Measurements from ENCODE around the gene ERBB4. TPM values are rescaled to one million over a fixed set of nuclear protein-coding genes. Genes with fewer than 3 reads are reported as not detected.

ERBB4 gene
- polyA plus RNA-seq, 1 of the 3 experiments (the other 2 are of a cell fraction): 0.05 TPM

DNA sequence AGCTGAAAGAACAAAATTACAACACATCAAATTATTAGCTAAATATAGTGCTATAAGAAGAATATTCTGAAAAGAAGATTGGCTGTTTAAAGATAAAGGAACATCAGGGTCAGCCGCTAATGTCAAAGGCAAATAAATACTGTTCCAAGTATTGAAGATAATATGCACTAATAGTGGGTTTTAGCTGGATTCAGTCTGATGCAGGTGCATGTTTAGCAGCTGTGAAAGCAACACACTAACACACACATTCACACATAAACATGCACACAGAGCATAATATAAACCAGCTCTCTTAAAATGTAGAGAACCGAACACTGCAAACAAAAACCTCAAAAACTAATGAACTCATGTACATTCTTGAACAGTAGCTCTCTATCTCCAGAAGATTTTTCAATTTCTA, 634.6 kb downstream of the ERBB4 start:
- Histone ChIP-seq H3K4me2 (no peak overlapping the region), H3K27ac (ENCODE audit: low read depth in 2 of 2, low read length in 1 of 2) (no peak overlapping the region), H3F3A (replicated peaks; ENCODE audit: insufficient read depth) (no peaks in the 10 kb centered on the region), H3K9me2 (no peaks in the 10 kb centered on the region), H3K9ac (no peak overlapping the region), H2AFZ (ENCODE audit: low read depth) (no peak overlapping the region), H3K79me2 (ENCODE audit: insufficient read depth) (no peaks in the 10 kb centered on the region), H3K4me3 (ENCODE audit: low read depth in 2 of 2, low read length in 1 of 2) (no peak overlapping the region), H3K4me1 (ENCODE audit: control insufficient read depth in 1 of 2, insufficient read depth in 2 of 2, low read depth in 1 of 2, low read length in 1 of 2) (no peaks in the 10 kb centered on the region), H3K9me3 (no peaks in the 10 kb centered on the region), H3K36me3 (replicated peaks in 1 of 2; ENCODE audit: control insufficient read depth in 1 of 2, insufficient read depth in 2 of 2, low read length in 1 of 2) (no peaks in the 10 kb centered on the region), H3K27me3 (ENCODE audit: insufficient read depth) (no peaks in the 10 kb centered on the region), H4K20me1 (ENCODE audit: insufficient read depth) (no peaks in the 10 kb centered on the region)
- 91% methylated on average over 2 of the region's 2 CpGs for WGBS (ENCODE audit: low lambda C conversion rate)
- POLR2A ChIA-PET: no interaction called here
- CTCF ChIA-PET: interaction anchor here (0.7 kb wide), 1 partner anchor 8 kb away, joined by 3 read pairs; no protein-coding TSS in a partner anchor
- DNase-seq: no peak
- TF ChIP-seq NFIC (IDR thresholded peaks at IDR 0.05; ENCODE audit: borderline replicate concordance): no peak
- TF ChIP-seq, protein P1, sequence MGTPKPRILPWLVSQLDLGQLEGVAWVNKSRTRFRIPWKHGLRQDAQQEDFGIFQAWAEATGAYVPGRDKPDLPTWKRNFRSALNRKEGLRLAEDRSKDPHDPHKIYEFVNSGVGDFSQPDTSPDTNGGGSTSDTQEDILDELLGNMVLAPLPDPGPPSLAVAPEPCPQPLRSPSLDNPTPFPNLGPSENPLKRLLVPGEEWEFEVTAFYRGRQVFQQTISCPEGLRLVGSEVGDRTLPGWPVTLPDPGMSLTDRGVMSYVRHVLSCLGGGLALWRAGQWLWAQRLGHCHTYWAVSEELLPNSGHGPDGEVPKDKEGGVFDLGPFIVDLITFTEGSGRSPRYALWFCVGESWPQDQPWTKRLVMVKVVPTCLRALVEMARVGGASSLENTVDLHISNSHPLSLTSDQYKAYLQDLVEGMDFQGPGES (IDR thresholded peaks at IDR 0.05; ENCODE audit: low read depth, low read length): no peak
- TF ChIP-seq RAD21 (IDR thresholded peaks at IDR 0.05; ENCODE audit: low read length): no peak
- no peak for TF ChIP-seq TAF1 (IDR thresholded peaks at IDR 0.05; ENCODE audit: borderline replicate concordance, low read depth, low read length)
- no peak for TF ChIP-seq EP300 (IDR thresholded peaks at IDR 0.05; ENCODE audit: borderline replicate concordance in 1 of 2, low read depth in 1 of 2, low read length in 1 of 2)

DNA sequence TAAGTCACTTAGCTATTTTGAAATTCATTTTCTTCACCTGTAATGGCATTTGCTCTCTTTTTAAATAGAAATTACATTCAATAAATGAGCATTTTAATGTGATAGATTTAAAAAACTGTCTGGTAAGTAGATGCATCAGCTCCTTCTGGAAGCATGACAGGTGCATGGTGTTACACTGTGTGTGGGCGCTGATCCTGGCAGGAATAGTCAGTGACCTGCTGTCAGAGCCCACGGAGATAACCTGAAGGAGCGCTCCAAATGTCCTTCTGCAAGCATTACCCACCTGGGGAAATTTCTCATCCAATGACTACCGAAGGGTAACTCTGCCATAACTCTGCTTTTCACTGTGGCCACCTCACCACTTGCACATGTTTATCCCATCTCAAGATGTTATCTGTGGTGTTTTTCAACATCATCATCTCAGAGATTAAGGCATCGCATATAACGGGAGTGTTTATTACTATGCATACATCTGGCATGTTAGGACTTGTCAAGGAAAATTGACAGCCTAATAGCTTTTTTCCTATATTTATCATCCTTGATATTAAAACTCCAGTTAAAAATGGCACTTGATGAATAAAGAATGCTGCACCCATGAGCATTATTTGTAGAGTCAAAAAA, 637.3 kb downstream of the ERBB4 start:
- no peaks in the 10 kb centered on the region for H3K27me3 ChIP-seq (ENCODE audit: insufficient read depth)
- no peak overlapping the region for H3K4me2 ChIP-seq
- H3K4me3 ChIP-seq (ENCODE audit: low read depth in 2 of 2, low read length in 1 of 2): no peak overlapping the region
- no peaks in the 10 kb centered on the region for H3F3A ChIP-seq (replicated peaks; ENCODE audit: insufficient read depth)
- DNase-seq: no peak
- TF ChIP-seq, protein P2, sequence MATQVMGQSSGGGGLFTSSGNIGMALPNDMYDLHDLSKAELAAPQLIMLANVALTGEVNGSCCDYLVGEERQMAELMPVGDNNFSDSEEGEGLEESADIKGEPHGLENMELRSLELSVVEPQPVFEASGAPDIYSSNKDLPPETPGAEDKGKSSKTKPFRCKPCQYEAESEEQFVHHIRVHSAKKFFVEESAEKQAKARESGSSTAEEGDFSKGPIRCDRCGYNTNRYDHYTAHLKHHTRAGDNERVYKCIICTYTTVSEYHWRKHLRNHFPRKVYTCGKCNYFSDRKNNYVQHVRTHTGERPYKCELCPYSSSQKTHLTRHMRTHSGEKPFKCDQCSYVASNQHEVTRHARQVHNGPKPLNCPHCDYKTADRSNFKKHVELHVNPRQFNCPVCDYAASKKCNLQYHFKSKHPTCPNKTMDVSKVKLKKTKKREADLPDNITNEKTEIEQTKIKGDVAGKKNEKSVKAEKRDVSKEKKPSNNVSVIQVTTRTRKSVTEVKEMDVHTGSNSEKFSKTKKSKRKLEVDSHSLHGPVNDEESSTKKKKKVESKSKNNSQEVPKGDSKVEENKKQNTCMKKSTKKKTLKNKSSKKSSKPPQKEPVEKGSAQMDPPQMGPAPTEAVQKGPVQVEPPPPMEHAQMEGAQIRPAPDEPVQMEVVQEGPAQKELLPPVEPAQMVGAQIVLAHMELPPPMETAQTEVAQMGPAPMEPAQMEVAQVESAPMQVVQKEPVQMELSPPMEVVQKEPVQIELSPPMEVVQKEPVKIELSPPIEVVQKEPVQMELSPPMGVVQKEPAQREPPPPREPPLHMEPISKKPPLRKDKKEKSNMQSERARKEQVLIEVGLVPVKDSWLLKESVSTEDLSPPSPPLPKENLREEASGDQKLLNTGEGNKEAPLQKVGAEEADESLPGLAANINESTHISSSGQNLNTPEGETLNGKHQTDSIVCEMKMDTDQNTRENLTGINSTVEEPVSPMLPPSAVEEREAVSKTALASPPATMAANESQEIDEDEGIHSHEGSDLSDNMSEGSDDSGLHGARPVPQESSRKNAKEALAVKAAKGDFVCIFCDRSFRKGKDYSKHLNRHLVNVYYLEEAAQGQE (IDR thresholded peaks at IDR 0.05; ENCODE audit: low read depth, low read length): no peak
- TF ChIP-seq RFX5 (IDR thresholded peaks at IDR 0.05; ENCODE audit: low read length) (no peak), TCF12 (IDR thresholded peaks at IDR 0.05) (no peak), NRF1 (IDR thresholded peaks at IDR 0.05; ENCODE audit: low read depth, low read length) (no peak), SIN3A (IDR thresholded peaks at IDR 0.05; ENCODE audit: borderline replicate concordance, low read depth, low read length) (no peak), MEF2A (IDR thresholded peaks at IDR 0.05; ENCODE audit: borderline replicate concordance, low read depth) (no peak)
- TF ChIP-seq, protein P3, sequence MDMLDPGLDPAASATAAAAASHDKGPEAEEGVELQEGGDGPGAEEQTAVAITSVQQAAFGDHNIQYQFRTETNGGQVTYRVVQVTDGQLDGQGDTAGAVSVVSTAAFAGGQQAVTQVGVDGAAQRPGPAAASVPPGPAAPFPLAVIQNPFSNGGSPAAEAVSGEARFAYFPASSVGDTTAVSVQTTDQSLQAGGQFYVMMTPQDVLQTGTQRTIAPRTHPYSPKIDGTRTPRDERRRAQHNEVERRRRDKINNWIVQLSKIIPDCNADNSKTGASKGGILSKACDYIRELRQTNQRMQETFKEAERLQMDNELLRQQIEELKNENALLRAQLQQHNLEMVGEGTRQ (IDR thresholded peaks at IDR 0.05; ENCODE audit: borderline replicate concordance, low read depth, low read length): no peak
- H3K79me2 ChIP-seq (ENCODE audit: insufficient read depth): no peaks in the 10 kb centered on the region
- 81% methylated on average over 6 of the region's 6 CpGs for WGBS (ENCODE audit: low lambda C conversion rate)
- H2AFZ ChIP-seq (ENCODE audit: low read depth): no peak overlapping the region
- no peak overlapping the region for H3K27ac ChIP-seq (ENCODE audit: low read depth in 2 of 2, low read length in 1 of 2)
- H3K9ac ChIP-seq: no peak overlapping the region
- no peaks in the 10 kb centered on the region for H4K20me1 ChIP-seq (ENCODE audit: insufficient read depth)
- no peaks in the 10 kb centered on the region for H3K4me1 ChIP-seq (ENCODE audit: control insufficient read depth in 1 of 2, insufficient read depth in 2 of 2, low read depth in 1 of 2, low read length in 1 of 2)
- CTCF ChIA-PET: interaction anchor here (1.0 kb wide), 1 partner anchor 76 kb away, joined by 3 read pairs; no protein-coding TSS in a partner anchor
- H3K9me3 ChIP-seq: no peaks in the 10 kb centered on the region
- POLR2A ChIA-PET: interaction anchor here (0.6 kb wide), 1 partner anchor 151 kb away, joined by 4 read pairs; no protein-coding TSS in a partner anchor
- no peaks in the 10 kb centered on the region for H3K36me3 ChIP-seq (replicated peaks in 1 of 2; ENCODE audit: control insufficient read depth in 1 of 2, insufficient read depth in 2 of 2, low read length in 1 of 2)
- no peaks in the 10 kb centered on the region for H3K9me2 ChIP-seq

Data from SK-N-SH (cell line).